NCI-H146 (cell line): ENCODE data around the gene KXD1.
"Not testable (repeated sequence)": the region's sequence is repeated elsewhere in the genome, so short reads cannot be mapped to it uniquely, and the experiment has no call there.

Experiments
- DNase-seq: peaks from one replicate; lab custom pipeline; 2025; lab: John Stamatoyannopoulos, UW

KXD1 gene

DNA sequence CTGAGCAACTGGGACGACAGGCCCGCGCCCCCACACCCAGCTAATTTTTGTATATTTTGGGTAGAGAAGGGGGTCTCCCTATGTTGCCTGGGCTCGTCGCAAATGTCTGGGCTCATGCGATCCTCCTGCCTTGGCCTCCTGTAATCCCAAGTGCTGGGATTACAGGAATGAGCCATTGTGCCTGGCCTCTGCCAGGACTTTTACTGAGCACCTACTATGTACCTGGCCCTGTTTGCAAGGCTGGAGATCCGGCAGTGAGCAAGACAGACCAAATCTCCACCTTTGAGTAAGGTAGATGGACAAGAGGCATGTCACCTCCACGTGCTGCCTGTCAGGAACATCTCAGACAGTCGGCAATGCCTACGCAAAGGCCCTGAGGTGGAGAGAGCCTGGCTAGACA, 21.2 kb upstream of the KXD1 start:
- no peak for DNase-seq

DNA sequence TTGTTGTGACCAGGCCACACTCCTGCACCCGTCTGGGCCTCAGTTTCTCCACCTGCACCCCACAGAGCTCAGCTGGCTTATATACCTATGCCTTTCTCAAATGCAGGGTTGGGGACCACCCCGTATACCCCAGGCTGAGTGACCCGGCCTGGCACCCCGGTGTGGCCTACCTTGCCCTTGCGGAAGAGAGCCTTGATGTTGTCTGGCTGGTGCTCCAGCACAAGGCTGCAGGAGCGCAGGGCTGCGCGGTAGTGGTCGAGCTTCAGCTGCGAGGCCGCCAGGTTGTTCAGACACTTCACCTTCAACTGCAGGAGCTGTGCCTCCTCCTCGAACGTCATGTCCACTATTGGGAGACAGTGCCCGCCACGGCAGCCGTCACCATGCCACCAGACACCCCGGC, 20.2 kb upstream of the KXD1 start:
- no peak for DNase-seq

DNA sequence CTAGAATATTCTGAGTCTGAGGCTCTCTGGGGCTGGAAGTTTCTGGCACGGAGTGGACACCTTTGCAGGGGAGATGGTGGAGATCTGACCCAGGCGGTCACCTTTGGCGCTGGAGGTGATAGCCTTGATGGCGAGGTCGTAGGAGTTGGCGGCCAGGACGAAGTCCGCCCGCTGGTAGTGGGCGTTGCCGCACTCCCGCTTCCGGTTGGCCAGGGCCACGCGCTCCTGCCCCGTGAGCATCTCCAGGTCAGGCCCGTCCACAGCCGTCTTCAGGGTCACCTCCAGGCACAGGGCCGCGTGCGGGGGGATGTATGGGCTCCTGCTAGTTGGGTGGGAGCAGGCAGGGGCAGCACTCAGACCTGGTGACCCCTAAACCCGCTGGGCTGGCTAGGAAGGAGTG, 19.6 kb upstream of the KXD1 start:
- no peak for DNase-seq

DNA sequence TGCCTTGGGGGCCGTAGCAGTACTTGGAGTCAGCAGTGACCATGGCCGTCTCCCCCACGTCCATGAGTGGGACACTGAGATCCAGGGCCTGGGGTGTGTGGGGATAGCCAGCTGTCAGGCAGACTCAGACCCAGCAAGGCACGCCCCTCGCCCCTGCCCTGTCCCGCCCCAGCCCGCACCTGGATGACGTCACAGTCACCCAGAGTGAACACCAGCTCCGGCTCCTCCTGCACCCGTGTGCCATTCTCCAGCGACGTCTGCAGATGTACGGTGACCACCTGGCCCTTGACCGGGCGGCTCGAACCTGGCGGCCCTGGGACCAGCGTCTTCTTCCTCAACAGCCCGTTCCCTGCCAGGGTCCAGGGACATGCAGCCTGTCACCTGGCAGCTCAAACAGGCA, 18.3 kb upstream of the KXD1 start:
- no peak for DNase-seq

DNA sequence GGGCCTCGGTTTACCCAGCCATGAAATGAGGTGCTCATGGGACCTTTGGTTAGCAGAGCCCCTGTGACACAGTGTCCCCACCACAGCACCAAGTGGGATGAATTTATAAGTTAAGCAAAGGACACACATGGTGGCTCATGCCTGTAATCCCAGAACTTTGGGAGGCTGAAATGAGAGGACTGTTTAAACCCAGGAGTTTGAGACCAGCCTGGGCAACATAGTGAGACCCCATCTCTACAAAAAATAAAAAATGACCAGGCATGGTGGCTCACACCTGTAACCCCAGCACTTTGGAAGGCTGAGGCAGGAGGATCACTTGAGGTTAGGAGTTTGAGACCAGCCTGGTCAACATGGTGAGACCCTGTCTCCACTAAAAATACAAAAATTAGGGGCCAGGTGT, 17.5 kb upstream of the KXD1 start:
- DNase-seq, result not testable (repeated sequence)

DNA sequence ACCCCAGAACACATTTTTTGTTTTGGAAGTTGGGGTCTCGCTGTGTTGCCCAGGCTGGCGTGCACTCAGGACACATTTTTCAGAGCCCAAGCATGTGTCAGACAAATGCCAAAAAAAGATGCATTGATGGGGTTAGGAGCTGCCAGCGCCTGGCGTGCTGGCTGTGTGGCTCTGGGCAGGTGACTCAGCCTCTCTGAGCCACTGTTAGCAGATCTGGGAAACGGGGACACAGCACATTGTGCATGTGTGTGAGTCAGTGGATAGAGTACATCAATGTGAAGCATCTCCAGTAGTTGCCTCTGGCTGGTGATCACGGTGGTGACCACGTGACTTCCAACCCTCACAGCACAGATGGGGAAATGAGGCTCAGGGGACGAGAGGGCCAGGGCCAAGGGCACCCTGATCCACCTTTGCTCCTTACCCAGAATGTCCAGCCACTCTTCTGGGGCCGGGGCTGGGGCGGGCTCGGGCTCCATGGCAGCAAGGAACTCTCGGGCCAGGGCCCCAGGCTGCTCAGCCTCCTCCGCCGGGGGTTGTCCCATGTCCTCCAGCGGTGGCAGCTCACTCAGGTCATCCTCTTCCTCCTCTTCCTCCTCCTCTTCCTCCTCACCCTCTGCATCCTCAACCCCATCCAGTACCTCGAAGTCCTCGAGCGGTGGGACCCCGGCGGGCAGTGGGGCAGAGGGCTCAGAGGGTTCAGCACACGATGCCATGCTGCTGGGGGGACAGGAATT, 16.2 kb upstream of the KXD1 start:
- no peak for DNase-seq

DNA sequence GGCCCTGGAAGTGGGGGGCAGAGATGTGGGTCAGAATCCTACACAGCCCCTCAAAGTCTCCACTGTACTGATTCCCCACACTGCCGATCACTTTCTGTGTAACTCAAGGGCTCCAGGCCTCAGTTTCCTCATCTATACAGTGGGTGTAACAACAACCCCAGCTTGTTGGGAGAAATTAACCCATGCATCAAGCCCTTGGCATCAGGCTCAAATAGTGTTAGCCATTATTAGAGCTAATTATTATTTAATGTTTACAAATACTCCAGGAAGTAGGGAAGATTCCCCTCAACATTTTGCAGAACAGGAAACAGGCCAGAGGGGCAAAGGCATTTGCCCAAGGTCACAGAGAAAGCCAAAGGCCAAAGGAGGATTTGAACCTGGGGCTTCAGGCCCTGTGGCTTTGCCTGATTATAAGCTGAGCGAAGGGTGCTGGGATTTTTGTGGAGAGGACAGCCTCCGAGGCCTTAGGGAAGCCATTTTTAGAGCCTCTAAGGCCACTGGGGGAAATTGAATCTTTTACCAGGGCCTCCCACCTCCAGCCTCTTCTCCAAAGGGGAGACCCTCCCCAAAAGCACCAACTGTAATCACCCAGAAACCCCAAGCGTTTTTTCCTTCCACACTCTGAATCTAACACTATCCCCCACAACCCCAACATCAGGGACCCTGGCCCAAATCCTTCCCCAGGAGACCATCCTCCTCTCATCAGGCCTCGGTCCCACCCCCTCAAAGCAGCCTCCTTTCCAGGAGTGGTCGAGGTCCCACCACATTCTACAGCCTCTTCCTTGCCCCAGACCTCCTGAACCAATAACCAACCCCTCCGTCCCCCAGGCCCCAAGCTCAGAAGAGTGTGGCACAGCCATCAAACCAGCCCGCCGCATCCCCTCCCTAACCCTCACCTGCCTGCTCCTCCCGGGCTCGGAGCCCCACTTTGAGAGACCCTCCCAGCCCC, 15.4 kb upstream of the KXD1 start:
- no peak for DNase-seq

DNA sequence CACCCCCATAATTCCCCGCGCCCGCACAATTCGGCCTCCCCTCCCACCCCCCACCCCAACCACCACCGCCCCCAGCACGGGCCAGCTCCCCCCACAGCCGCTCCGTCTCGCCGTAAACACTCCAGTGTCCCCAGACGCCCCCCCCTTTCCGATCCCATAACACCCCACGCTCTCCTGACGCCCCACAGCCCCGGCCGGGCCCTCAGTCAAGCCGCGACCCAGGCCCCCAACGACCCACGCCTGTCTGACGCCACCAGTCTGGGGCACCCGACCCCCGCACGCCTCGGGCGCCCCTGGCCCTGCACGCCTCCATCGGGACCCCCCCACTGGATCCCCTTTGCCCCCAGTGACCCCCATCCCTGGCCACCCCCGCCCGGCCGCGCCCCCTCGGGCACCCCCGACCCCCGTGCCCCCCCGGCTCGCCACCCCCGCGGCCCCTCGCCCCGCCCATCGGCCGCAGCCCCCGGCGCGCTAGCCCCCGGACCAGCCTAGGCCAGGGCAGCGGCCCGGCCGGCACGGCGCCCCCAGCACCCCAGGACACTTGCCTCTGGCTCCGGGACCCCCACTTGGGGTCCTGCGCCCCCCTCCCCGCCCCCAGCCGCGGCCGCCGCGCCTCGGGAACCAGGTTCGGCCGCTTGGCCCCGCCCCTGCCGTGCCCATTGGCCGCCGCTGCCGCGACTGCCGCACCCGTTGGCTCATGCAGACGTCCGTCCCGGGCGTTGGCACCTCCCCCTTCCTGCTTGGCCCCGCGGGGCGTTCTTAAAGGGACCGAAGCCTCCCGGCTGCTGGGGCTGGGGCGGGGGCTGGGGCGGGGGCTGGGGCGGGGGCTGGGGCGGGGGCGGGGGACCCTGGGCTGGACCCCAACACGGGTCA, 14.5 kb upstream of the KXD1 start, which contains the start of gene FKBP8:
Gene FKBP8, minus strand, starts transcription at position 633 of the 873 bp plus-strand sequence. CDS start 1,603 bp downstream, outside the sequence.
- DNase-seq, result peak; percentile 91

DNA sequence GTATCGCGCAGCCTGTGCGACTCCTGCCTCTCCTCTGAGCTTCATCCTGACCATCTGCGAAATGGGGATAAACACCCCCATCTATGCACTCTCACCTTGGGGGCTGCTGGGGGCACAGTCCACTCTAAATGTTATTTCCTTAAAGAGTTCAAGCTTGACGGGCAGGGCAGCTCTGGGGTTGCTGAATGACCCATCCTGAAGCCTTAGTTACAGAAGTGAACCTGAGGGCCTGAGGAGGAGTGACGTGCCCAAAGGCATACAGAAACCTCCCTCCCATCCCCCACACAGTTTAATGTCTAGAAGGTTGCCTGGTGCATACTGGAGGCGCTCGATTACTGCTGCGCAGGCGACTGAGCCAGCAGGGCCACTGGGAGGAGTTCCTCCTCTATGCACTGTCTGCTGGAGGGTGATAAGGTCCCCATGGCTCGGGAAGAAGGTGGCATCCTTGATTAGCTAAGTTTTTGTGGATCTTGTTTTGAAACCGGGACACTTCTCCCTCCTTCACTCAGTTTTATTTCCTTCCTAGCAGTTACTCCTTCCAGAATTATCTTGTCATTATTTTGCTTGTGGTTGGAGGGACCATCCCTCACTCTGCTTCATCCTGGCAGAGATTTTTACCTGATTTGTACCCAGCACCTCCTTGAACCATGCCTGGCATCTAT, 13.7 kb upstream of the KXD1 start:
- peak; percentile 72 for DNase-seq

DNA sequence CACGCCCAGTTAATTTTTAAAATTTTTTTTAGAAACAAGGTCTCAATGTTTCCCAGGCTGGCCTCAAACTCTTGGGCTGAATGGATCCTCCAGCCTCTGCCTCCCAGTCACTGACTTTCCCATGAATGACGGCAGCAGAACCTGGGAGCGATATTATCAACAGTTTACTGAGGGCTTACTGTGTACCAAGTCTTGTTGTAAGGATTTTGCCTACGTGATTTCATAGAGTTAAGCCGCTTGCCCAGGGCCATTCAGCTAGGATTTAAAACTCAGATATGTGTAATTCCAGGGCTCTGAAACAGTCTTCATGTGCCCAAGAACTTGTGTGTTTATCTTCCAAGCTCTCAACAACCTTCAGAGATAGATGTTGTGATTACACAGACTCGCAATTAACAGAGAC, 6.0 kb upstream of the KXD1 start:
- DNase-seq, result no peak

DNA sequence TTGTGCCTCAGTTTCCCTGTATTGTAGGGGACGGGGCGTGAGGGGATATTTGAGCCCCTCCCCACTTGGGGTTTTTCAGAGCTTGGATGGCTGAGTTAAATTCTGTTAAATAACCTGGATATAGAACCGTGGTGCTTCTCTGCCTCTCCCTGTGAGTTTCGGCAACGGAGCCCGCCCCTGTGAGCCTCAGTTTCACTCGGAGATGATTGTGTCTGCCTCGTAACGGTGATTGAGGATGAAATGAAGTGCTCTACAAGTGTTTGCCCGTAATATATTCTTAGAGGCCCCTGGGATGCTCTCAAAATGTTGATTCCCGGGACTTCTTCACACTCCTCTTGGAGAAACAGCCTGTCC, 509 bp downstream of the KXD1 start:
- no peak for DNase-seq

DNA sequence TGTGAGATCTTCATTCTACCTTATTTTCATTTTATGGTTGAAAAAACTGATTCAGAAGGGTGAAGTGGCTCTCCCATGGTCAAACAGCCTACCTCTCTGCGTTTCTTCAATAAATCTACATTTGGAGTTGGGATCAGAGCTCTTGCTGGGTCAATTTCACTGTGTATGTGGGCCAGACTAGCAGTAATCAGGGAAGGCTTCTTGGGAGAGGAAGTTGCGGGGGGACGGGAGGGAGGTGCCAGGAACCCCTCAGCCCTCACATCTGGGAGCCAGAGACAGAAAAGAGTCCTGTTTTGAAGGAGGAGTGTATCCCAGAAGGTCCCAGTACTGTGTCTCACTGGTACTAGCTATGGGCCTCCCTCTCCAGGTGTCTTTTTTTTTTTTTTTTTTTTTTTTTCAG, 934 bp downstream of the KXD1 start:
- no peak for DNase-seq

DNA sequence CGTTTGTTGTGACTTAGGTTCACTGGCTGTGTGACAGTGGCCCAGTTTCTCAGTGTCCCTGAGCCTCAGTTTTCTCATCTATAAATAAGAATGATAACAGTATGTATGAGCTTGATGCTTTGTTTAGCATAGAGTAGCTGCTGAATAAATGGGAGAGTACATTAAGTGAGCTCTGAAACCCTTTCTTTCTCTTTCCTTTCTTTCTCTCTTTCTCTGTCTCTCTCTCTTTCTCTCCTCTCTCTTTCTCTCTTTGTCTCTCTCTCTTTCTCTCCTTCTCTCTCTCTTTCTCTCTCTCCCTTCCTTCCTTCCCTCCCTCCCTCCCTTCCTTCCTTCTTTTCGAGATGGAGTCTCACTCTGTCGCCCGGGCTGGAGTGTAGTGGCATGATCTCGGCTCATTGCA, 2.0 kb downstream of the KXD1 start:
- no peak for DNase-seq

DNA sequence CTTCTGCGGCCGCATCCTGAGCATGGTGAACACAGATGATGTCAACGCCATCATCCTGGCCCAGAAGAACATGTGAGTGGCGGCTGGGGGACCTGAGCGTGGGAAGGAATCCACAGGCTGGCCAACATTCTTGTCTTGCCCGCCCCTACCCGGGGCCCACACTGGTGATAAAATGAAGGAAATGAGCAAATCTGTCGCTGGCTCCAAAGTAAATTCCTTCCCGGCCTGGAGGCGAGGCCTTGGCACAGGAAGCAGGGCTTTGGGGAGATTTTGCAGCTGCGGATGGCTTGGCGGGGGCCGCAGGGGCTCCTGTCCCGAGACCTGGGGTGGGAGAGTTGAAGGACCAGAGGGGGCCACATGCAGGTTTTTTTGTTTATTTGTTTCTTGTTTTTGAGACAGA, 4.4 kb downstream of the KXD1 start:
- no peak for DNase-seq

DNA sequence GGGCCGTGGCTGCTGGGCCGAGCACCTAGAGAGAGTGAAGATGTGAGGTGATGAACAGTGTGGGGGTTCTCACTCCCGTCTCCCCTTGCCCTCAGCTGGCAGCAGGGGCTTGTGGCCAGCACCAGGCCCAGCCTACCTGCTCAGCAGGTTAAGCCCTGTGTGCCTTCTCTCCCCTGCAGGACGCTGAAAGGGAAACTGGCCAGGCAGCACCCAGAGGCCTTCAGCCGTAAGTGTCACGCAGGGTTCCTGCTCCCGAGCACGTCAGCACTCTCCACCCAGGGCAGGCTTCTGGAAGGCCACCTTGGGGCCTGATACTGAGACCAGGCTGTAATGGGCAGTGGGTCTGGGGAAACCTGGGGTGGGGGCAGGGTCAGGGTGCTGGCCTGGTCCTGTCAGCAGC, 9.3 kb downstream of the KXD1 start:
- no peak for DNase-seq

DNA sequence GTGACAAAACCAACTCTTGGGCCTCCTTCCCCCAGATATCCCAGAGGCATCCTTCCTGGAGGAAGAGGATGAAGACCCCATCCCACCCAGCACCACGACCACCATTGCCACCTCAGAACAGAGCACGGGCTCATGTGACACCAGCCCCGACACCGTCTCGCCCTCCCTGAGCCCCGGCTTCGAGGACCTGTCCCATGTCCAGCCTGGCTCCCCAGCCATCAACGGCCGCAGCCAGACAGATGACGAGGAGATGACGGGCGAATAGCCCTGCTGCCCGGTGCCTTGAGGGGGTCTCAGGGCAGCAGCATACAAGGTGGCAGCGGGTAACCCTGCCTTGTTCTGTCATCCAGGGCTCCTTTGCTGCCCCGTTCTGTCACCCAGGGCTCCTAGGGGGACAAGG, 10.7 kb downstream of the KXD1 start:
- DNase-seq, result no peak

DNA sequence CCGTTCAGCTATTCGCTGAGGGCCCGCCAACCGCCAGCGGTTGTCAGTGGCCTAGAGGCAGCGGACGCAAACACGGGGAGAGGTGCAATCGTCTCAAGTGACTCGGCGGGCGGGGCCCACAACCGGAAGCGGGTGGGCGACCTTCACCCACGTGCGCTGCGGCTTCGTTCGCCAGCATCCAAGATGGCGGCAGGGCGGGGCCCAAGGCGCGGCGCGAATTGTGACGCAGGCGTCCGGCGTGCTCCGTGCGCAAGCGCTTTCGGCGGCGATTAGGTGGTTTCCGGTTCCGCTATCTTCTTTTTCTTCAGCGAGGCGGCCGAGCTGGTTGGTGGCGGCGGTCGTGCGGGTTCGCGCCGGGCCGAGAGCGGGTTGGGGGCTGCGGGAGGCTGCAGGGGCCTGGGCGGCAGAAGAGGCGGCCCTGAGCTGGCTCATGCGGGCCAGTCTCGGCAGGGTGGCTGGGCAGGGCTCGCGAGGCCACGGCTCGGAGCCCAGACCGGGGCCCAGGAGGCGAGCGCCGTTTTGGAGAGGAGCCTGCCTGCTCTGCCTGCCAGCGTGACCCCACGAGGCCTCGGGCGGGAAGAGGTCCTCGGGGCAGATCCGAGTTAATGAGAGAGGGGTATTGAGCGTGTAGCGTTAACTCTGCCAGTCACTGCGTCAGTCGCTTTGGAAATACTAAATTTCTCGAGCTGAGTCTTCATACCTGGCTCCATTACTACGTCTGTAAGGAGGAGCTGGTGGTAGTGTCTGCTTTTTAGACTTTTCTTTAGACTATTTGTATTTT, 14.1 kb downstream of the KXD1 start, which contains the start of gene UBA52:
Gene UBA52, plus strand, starts transcription at position 294 of the 781 bp plus-strand sequence. CDS start 1,444 bp downstream, outside the sequence.
- DNase-seq, result peak; percentile 99

DNA sequence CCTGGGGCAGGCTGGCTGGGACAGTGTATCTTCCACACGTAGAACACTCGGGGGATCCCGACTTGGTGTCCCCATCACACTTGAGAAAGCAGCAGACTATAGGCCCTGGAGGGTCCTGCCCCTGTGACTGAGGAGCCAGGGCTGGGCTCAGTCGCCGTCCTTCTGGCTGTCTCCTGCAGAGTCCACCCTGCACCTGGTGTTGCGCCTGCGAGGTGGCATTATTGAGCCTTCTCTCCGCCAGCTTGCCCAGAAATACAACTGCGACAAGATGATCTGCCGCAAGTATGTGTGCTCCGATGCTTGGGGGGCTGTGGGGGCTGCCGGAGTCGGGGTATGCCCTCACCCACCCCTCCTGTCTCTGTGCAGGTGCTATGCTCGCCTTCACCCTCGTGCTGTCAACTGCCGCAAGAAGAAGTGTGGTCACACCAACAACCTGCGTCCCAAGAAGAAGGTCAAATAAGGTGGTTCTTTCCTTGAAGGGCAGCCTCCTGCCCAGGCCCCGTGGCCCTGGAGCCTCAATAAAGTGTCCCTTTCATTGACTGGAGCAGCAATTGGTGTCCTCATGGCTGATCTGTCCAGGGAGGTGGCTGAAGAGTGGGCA, 17.1 kb downstream of the KXD1 start:
- DNase-seq, result no peak

DNA sequence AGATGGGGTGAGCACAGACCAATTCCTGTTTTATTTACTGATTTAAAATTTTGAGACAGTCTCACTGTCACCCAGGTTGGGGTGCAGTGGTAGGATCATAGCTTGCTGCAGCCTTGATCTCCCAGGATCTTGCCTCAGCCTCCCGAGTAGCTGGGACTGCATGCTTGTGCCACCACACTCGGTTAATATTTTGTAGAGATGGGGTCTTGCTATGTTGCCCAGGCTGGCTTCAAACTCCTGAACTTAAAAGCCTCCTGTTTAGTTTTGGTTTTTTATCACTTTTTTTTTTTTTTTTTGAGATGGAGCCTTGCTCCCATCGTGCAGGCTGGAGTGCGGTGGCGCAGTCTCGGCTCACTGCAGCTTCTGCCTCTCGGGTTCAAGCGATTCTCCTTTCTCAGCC, 18.7 kb downstream of the KXD1 start:
- DNase-seq, result no peak

DNA sequence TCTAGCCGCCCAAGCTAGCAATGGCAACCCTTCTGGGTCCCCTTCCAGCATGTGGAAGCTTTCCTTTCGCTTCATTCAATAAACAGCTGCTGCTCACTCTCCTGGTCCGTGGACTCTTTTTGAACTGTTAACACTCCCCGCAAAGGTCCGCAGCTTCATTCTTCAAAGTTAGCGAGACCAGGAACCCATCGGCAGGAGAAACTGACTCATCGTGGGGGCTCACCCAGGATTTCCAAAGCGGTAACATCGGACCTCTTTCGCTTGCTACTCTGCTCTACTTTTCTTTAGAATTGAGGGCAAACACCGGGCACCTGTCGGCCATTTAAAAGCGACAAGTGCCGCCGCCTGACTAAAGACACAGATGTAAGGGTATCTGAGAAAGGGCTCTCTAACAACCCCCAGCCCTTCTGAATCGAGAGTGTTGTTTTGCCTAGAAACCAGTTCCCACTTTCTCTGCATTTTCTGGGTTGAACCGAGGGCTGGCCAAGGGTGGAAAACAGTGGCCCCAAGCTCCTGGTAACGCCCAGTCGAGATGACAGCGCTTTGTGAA, 19.8 kb downstream of the KXD1 start:
- DNase-seq, result no peak
